ENCODE results near the gene STXBP6.
"Not testable (repeated sequence)": the region's sequence is repeated elsewhere in the genome, so short reads cannot be mapped to it uniquely, and the experiment has no call there.

The STXBP6 gene

DNA sequence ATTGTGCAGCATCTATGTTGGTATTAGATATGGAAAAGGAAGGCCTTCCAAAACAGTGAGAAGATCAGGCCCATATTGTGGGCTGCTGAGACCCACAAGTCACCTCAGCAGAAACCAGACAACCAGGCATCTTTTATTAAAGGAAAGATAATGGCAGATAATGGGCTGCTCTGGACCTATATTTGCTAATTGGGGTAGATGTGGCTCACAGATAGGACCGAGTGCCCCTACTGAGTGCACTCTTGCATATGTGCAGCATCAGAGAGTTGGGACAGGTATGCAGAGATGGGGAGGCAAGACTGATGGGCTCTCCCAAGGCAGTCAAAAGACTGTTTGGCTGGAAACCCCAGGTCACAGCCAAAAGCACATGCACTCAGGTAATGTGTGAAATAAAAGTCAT is 266.2 kb downstream of the STXBP6 start:
- TF ChIP-seq, protein P1, sequence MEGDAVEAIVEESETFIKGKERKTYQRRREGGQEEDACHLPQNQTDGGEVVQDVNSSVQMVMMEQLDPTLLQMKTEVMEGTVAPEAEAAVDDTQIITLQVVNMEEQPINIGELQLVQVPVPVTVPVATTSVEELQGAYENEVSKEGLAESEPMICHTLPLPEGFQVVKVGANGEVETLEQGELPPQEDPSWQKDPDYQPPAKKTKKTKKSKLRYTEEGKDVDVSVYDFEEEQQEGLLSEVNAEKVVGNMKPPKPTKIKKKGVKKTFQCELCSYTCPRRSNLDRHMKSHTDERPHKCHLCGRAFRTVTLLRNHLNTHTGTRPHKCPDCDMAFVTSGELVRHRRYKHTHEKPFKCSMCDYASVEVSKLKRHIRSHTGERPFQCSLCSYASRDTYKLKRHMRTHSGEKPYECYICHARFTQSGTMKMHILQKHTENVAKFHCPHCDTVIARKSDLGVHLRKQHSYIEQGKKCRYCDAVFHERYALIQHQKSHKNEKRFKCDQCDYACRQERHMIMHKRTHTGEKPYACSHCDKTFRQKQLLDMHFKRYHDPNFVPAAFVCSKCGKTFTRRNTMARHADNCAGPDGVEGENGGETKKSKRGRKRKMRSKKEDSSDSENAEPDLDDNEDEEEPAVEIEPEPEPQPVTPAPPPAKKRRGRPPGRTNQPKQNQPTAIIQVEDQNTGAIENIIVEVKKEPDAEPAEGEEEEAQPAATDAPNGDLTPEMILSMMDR (IDR thresholded peaks at IDR 0.05; ENCODE audit: control insufficient read depth, insufficient read depth, low read depth, low read length, missing control alignments) = no peak
- DNase-seq (ENCODE audit: low read depth) = no peak
- no peak overlapping the region for H3K4me3 ChIP-seq (ENCODE audit: control insufficient read depth, low read depth, low read length)

DNA sequence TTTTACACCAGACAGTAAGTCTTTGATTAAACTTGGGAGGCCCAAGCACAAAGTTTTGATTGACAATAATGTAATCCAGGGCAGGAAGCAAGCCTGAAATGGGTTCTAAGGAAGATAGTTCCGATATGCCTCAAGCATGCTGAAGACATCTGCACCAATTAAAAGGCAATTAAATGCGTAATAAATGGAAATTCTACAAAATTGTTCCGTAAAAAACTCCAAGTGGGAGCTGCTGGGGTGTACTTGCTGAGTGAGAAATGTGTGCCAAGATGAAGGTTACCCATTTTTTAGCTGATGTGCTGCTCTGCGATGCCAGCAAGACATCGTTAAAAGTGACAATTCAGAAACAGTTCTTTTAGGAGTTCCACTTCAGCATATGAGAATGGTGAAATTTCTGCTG is 269.7 kb downstream of the STXBP6 start:
- no peak overlapping the region for H3K4me3 ChIP-seq (ENCODE audit: control insufficient read depth, low read depth, low read length)
- TF ChIP-seq, protein P1 (IDR thresholded peaks at IDR 0.05; ENCODE audit: control insufficient read depth, insufficient read depth, low read depth, low read length, missing control alignments) = no peak
- DNase-seq (ENCODE audit: low read depth) = no peak

DNA sequence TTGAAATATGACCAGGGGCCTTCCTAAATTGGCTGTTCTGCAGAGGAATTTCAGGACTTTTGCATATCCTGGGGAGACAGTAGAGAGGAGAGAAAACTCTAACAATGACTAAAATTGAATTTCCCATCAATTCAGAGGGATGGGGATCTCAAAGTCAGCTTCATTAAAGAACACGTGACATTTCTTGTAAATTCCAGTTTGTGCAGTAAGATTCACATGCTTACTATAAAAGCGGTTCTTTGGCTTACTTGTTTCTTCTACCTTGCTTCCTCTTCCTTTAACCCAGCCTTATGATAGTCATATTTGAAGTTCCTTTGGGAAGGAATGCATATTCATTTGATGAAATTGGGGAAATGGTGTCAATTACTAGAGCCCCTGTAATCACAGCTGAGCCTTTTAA is 272.3 kb downstream of the STXBP6 start:
- TF ChIP-seq, protein P1 (IDR thresholded peaks at IDR 0.05; ENCODE audit: control insufficient read depth, insufficient read depth, low read depth, low read length, missing control alignments) = no peak
- no peak overlapping the region for H3K4me3 ChIP-seq (ENCODE audit: control insufficient read depth, low read depth, low read length)
- DNase-seq (ENCODE audit: low read depth) = no peak

DNA sequence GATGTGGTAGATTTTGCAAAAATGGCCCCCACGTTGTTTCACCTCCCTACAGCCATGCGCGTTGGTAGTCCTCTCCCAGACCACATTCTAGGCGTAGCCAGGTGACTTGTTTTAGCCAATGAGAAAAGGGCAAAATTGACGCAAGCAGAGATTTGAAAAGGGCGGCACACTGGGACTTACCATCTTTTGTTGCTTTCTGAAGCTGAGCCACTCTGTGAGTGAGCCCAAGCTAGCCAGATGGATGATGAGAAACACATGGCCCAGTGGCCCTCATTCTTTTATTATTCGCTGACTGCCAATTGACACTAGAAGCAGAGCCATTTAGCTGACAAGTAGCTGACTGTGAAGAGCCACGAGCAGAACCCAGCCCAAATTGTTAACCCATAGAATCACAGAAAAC is 274.0 kb downstream of the STXBP6 start:
- no peak for DNase-seq (ENCODE audit: low read depth)
- H3K4me3 ChIP-seq (ENCODE audit: control insufficient read depth, low read depth, low read length) = no peak overlapping the region
- TF ChIP-seq, protein P1 (IDR thresholded peaks at IDR 0.05; ENCODE audit: control insufficient read depth, insufficient read depth, low read depth, low read length, missing control alignments) = no peak

DNA sequence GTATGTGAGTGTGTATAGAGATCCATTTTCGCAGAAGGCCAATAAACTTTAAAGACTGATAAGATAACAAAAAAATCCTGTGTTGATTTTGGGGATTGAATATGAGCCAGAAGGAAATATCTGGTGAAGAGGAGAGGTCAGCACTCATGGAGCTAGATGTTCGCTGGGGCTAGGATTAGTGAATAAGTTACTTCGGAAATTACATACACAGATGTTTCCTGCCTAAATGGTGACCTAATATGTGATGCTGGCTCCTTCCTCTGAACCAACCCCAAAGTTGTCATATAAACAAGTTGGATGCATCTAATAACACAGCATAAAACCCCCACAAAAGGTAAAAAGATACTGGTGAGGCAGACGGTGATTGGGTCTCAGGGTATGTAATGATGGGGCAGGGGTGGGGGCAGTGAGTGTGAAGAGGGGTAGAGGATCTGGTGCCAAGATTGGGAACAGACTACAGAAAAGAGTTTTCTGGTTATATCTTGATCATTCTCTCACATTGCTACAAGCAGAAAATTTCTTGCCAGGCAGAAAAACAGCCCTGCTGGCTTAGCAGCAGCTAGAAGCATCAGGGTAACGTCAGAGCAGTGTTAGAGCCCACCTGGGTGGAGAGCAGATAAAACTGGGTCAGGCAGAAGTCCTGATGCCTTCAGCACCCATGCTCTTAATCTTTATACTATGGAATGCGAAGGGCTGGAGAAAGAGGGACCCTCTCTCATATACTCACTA is 275.6 kb downstream of the STXBP6 start:
- no peak for DNase-seq (ENCODE audit: low read depth)
- no peak overlapping the region for H3K4me3 ChIP-seq (ENCODE audit: control insufficient read depth, low read depth, low read length)

DNA sequence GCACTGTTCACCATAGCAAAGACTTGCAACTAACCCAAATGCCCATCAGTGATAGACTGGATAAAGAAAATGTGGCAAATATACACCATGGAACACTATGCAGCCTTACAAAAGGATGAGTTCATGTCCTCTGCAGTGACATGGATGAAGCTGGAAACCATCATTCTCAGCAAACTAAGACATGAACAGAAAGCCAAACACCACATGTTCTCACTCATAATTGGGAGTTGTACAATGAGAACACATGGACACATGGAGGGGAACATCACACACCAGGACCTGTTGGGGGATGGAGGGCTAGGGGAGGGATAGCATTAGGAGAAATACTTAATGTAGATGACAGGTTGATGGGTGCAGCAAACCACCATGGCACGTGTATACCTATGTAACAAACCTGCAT is 276.4 kb downstream of the STXBP6 start:
- DNase-seq (ENCODE audit: low read depth); H3K4me3 ChIP-seq (ENCODE audit: control insufficient read depth, low read depth, low read length): not testable (repeated sequence)

More for the DNA sequence above, 275.6 kb downstream of the STXBP6 start:
- TF ChIP-seq, protein P1 (IDR thresholded peaks at IDR 0.05; ENCODE audit: control insufficient read depth, insufficient read depth, low read depth, low read length, missing control alignments) = no peak

DNA sequence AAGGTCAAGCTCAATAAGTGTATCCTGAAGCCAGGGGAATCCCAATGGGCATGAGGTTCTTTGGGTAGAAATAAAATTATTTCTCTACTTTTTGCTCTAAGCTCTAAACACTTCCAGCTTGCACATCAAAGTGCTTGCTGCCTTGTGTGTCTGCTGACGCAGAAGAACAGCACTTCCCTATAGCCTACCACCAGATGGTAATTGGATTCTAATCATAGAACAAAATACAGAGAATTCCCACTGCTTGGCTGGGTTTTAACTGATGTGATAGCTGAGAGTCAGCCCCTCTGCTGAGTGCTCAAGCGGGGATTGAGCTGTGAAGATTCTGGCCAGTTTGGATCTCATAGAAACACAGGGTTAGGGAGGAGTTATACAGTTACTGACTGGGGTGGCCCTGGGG is 283.5 kb downstream of the STXBP6 start:
- no peak overlapping the region for H3K4me3 ChIP-seq (ENCODE audit: control insufficient read depth, low read depth, low read length)
- TF ChIP-seq, protein P1 (IDR thresholded peaks at IDR 0.05; ENCODE audit: control insufficient read depth, insufficient read depth, low read depth, low read length, missing control alignments) = no peak
- no peak for DNase-seq (ENCODE audit: low read depth)
